WTC11 (cell line): ENCODE measurements around the gene MARCHF11.

Experiments used
- CBFB ChIP-seq: sonication (generic); formaldehyde crosslinking; IDR thresholded peaks from 2 replicates; pipeline ENCODE4 v1.8.1; 2022; ENCODE audit warnings: mild to moderate bottlenecking, low read depth, missing genetic modification reagents
- CTCF ChIP-seq: fragments of 200-600 bp; IDR thresholded peaks from 2 replicates; pipeline ENCODE4 v1.8.0; 2022; ENCODE audit warnings: antibody characterized with exemption
- E2F4 ChIP-seq: sonication (generic); formaldehyde crosslinking; IDR thresholded peaks from 2 replicates; pipeline ENCODE4 v1.8.1; 2022; ENCODE audit warnings: low read depth, mild to moderate bottlenecking, moderate library complexity, missing genetic modification reagents, borderline replicate concordance
- ESRRA ChIP-seq: sonication (generic); formaldehyde crosslinking; IDR thresholded peaks from 2 replicates; pipeline ENCODE4 v1.8.1; 2022; ENCODE audit warnings: mild to moderate bottlenecking, missing genetic modification reagents, borderline replicate concordance
- MAX ChIP-seq: sonication (generic); formaldehyde crosslinking; IDR thresholded peaks from 2 replicates; pipeline ENCODE4 v1.8.0; 2022; ENCODE audit warnings: mild to moderate bottlenecking, missing genetic modification reagents
- ZBTB43 ChIP-seq: sonication (generic); formaldehyde crosslinking; IDR thresholded peaks from 2 replicates; pipeline ENCODE4 v1.8.1; 2023; ENCODE audit warnings: mild to moderate bottlenecking, missing genetic modification reagents

- TF ChIP-seq ESRRA (CRISPR knock-in tag), result no peak
- TF ChIP-seq MAX, result no peak
- TF ChIP-seq E2F4 (CRISPR knock-in tag), result no peak
- no peak for TF ChIP-seq CTCF
- TF ChIP-seq CBFB (CRISPR knock-in tag), result no peak
- no peak for TF ChIP-seq ZBTB43 (CRISPR knock-in tag)
Observed at GRCh38 chr5:16115140-16115539, 64.5 kb downstream of the MARCHF11 start.
